Transverse colon (tissue), 4 donors: ENCODE results near the gene LIFR. TPM values are rescaled to one million over a fixed set of nuclear protein-coding genes. Genes with fewer than 3 reads are reported as not detected.

ENCODE experiments used
- DNase-seq: peaks from one replicate; pipeline ENCODE4 v3.0.0-alpha.2; 2019
- H3K27ac ChIP-seq, 4 donors: fragments of 200-600 bp; sonication (generic); 2 replicates each; pipeline ENCODE4 v1.5.1; 2016 to 2018; ENCODE audit warnings: inconsistent platforms in 4 of 4
- H3K27me3 ChIP-seq: fragments of 200-600 bp; sonication (generic); 2 replicates; pipeline ENCODE4 v1.5.1; 2017; ENCODE audit warnings: inconsistent platforms
- H3K36me3 ChIP-seq, 4 donors: fragments of 200-600 bp; sonication (generic); 2 replicates each; pipeline ENCODE4 v1.5.1; 2017 to 2019; ENCODE audit warnings: inconsistent platforms in 4 of 4
- H3K4me1 ChIP-seq, 4 donors: fragments of 200-600 bp; sonication (generic); 2 replicates each; pipeline ENCODE4 v1.5.1; 2017 to 2020; ENCODE audit warnings: inconsistent platforms in 4 of 4
- H3K4me3 ChIP-seq, 4 donors: fragments of 200-600 bp; sonication (generic); 1 replicate in 1 of 4; 2 replicates in 3 of 4; pipeline versions ENCODE4 v1.5.1 to v1.6.1; 2017 to 2019; ENCODE audit warnings: inconsistent platforms in 4 of 4
- H3K9me3 ChIP-seq, 2 donors: fragments of 200-600 bp; sonication (generic); 2 replicates each; pipeline ENCODE4 v1.5.1; 2017 to 2019; ENCODE audit warnings: inconsistent platforms in 2 of 2
- CTCF ChIP-seq, 5 experiments: fragments of 200-600 bp in 3 of 5; fragments of 450-650 bp in 2 of 5; sonication (generic) in 3 of 5; IDR thresholded peaks; 1 replicate in 2 of 5; 2 replicates in 3 of 5; pipeline ENCODE4 v1.5.1; 2016 to 2017; ENCODE audit warnings: antibody characterized with exemption in 5 of 5, inconsistent platforms in 3 of 5, mild to moderate bottlenecking in 2 of 5, moderate library complexity in 1 of 5
- EP300 ChIP-seq: sonication (generic); formaldehyde crosslinking; IDR thresholded peaks from one replicate; pipeline ENCODE4 v1.6.1; 2017; ENCODE audit warnings: antibody characterized with exemption, low read depth
- POLR2A ChIP-seq: fragments of 450-650 bp; IDR thresholded peaks from one replicate; pipeline ENCODE4 v1.6.1; 2016; ENCODE audit warnings: antibody characterized with exemption, mild to moderate bottlenecking, moderate library complexity
- POLR2AphosphoS5 ChIP-seq, 3 donors: sonication (generic); formaldehyde crosslinking; IDR thresholded peaks; one replicate each; pipeline ENCODE4 v1.6.1; 2016; ENCODE audit warnings: antibody characterized with exemption in 3 of 3
- WGBS, 2 donors: methylation state at CpG; one replicate each; pipeline ENCODE4 v1.1.5; 2018; ENCODE audit warnings: low coverage in 1 of 2; 5-methylcytosine and 5-hydroxymethylcytosine counted together
- in situ Hi-C, 4 donors: fragments of 200-750 bp; cut with MboI; loops; one replicate each; pipeline versions ENCODE4 v1.15.0 to v1.15.1; 2017; ENCODE audit warnings: low sequenced_read_pairs in 3 of 4, low pct_ligation_motif_present in 1 of 4, low pct_unique_long_range_greater_than_20kb in 1 of 4
- intact Hi-C: fragments of 100-400 bp; cut with DNase I; formaldehyde crosslinking; loops from one replicate; pipeline ENCODE4 v1.15.1; 2023; ENCODE audit warnings: low total_unique reads
- total RNA-seq, 4 donors: library from RNA; depleted of rRNA; stranded (reverse); fragments of >200 nt; gene quantifications; one replicate each; pipeline ENCODE4 v1.1.0, GENCODE V29; 2016

The LIFR gene
- total RNA-seq, 4 donors from 2014 or later: 4.9 to 28.1 (median 12.8) TPM

GRCh38 chr5:38543886-38544285 lies 12.6 kb downstream of the LIFR start:
- DNase-seq: no peak
- Histone ChIP-seq H3K27ac (no peak overlapping the region), H3K27me3 (no peaks in the 10 kb centered on the region), H3K36me3 (no peaks in the 10 kb centered on the region), H3K4me3 (no peak overlapping the region), H3K9me3 (no peaks in the 10 kb centered on the region), H3K4me1 (peaks cover 0 to 2% (median 0%) of the 10 kb centered on the region in 4 donors)
- intact Hi-C loops: no loop called here
- WGBS, 2 donors: 84 to 86% methylated on average over 3 to 4 of the region's 4 CpGs
- in situ Hi-C loops: no loop called here
- no peak for TF ChIP-seq POLR2AphosphoS5 (IDR thresholded peaks at IDR 0.05)
- no peak for TF ChIP-seq CTCF (IDR thresholded peaks at IDR 0.05)
- TF ChIP-seq EP300: no peak
- no peak for TF ChIP-seq POLR2A

- intact Hi-C loops: no loop called here
- Histone ChIP-seq H3K4me1 (peaks cover 0 to 2% (median 0%) of the 10 kb centered on the region in 4 donors), H3K4me3 (no peak overlapping the region), H3K36me3 (no peaks in the 10 kb centered on the region), H3K9me3 (no peaks in the 10 kb centered on the region), H3K27ac (no peak overlapping the region), H3K27me3 (no peaks in the 10 kb centered on the region)
- DNase-seq: no peak
- WGBS, 2 donors: 76 to 86% methylated on average over 2 of the region's 2 CpGs
- in situ Hi-C loops: no loop called here
- TF ChIP-seq CTCF (IDR thresholded peaks at IDR 0.05) (no peak), POLR2A (no peak), EP300 (no peak), POLR2AphosphoS5 (IDR thresholded peaks at IDR 0.05) (no peak)
Observed at GRCh38 chr5:38543074-38543473, 13.4 kb downstream of the LIFR start.

DNA sequence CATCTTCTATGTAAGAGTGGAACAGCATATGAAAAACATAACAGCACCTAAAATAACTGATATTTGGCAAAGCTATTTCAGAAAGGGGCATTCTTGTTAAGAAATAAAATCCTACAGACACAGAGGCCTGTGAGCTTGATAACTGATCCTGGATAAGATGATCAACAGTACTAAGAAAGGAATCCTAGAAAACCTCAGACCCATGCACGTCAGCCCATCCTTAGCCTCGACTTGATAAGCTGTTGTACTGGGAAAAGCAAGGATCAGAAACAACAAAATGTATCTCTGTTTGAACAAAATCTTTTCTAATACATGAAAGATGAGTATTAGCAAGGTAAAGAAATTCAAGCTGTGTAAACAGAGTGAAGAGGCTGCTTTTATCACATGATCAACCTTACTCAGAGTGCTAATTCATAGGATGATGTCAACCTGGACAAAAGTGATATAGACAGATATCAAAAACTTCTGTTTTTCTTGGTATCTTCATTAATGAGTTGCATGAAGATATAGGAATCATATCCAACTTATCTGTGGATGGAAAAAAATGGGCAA lies 15.2 kb downstream of the LIFR start:
- DNase-seq: no peak
- no peak overlapping the region for H3K27ac ChIP-seq
- no peaks in the 10 kb centered on the region for H3K4me1 ChIP-seq
- H3K36me3 ChIP-seq: no peaks in the 10 kb centered on the region
- WGBS, 2 donors: 50 to 56% methylated on average over 2 of the region's 2 CpGs
- TF ChIP-seq POLR2A (no peak), CTCF (IDR thresholded peaks at IDR 0.05) (no peak), POLR2AphosphoS5 (IDR thresholded peaks at IDR 0.05) (no peak), EP300 (no peak)
- no peaks in the 10 kb centered on the region for H3K27me3 ChIP-seq
- no peak overlapping the region for H3K4me3 ChIP-seq
- H3K9me3 ChIP-seq: no peaks in the 10 kb centered on the region
- in situ Hi-C loops: no loop called here
- intact Hi-C loops: no loop called here

DNA sequence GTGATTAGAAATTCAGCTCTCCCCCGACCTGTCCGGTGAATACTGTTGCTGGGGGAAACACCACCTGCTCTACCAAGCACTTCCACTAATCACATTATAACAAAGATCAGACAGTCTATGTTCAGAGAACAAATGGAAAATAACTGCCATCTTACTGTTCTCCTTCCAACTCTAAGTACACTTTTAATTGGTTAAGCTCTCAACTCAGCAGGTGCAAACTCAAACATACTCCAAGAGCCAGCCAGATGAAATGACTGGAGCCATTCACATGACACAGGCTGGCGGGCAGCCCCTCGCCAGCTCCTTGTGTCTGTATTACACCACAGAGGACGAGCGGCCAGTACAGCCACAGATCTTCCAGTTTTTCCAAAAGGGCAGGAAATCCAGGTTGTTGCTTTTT lies 16.1 kb downstream of the LIFR start:
- H3K36me3 ChIP-seq: no peaks in the 10 kb centered on the region
- H3K4me3 ChIP-seq: no peak overlapping the region
- no peak overlapping the region for H3K27ac ChIP-seq
- in situ Hi-C loops: no loop called here
- TF ChIP-seq POLR2AphosphoS5 (IDR thresholded peaks at IDR 0.05): no peak
- no peak for TF ChIP-seq CTCF (IDR thresholded peaks at IDR 0.05)
- TF ChIP-seq EP300: no peak
- no peaks in the 10 kb centered on the region for H3K27me3 ChIP-seq
- 86 to 89% methylated on average over 3 to 6 of the region's 6 CpGs for WGBS, 2 donors
- no peak for DNase-seq
- no peaks in the 10 kb centered on the region for H3K9me3 ChIP-seq
- no peaks in the 10 kb centered on the region for H3K4me1 ChIP-seq
- intact Hi-C loops: no loop called here
